Measurements from ENCODE around the gene SYNPO. TPM values are rescaled to one million over a fixed set of nuclear protein-coding genes. Genes with fewer than 3 reads are reported as not detected.

SYNPO gene
- total RNA-seq = 1.0 and 1.3 TPM in 2 replicates

DNA sequence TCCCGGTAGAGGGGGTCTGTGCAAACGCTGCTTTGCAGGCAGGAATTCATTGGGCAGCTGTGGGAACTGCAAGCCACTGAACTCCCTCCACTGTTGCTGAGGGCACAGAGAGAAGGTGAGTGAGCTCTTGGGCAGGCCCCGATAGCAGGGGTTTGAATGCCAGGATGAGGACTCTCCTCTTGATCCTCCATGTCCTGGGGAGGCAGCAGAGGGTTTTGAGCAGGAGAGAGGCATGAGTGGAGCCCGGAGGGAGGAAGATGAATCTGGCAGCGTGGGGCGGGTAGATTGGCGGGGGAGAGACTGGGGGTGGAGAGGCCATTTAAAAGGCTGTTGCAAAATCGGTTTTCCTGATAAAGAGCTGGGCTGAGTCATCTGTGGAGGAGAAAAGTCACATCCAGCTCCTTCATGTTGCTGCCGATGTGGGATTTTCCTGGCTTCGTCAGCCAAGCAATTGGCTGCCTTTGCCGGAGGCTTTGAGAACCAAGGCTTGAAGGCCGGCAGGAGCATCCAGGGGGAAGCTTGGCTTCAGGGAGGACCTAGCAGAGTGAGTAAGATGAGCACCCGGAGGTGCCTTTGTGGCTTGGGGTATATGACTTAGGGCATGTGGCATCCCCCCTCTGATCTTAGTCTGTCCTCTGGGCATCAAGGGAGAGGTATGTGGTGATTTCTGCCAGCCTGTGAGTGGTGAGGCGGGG is at the start of gene SYNPO:
SYNPO (plus strand) TSS at position 350 of the 695 bp plus-strand sequence. CDS start 7,616 bp downstream, outside the sequence.

DNA sequence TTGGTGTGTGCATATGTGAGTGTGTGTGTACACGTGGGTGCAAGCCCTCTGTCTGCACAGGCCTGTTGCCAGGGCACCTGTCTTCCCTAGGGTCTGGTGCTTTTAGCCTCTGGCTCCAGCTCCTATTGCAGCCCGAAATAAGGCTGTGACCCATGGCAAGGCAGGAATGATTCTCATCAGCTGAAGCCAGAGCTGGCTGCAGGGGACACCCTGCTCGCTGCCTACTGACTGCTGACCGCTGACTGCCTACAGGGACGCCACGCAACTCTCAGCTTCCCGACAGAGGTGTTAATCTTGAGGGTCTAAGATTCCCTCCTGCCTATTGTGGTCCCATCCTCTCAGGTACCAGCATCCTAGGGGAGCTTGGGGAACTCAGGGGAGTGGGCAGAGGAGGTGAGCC is 20.6 kb downstream of the SYNPO start, which contains the start of gene MYOZ3:
MYOZ3 (plus strand) TSS at position 166 of the 400 bp plus-strand sequence. CDS start 1,691 bp downstream, outside the sequence.

GRCh38 chr5:150700594-150701377 is 60.3 kb downstream of the SYNPO start, which contains the start of gene RBM22:
Gene RBM22 (minus strand): TSS chr5:150701062. CDS start chr5:150700985, 77 bp downstream.

Other genes starting within 250 kb of the SYNPO start
- gene CD74, start 227.8 kb upstream of the SYNPO start, total RNA-seq = 1.0 and 1.6 TPM in 2 replicates
- 3,076 and 3,106 TPM in 2 replicates for gene RPS14, start 190.9 kb upstream of the SYNPO start, total RNA-seq
- 48.6 and 58.3 TPM in 2 replicates for gene NDST1, start 132.5 kb upstream of the SYNPO start, total RNA-seq
- gene MYOZ3, start 20.6 kb downstream of the SYNPO start, total RNA-seq = 1.0 and 1.8 TPM in 2 replicates
- gene RBM22, start 60.4 kb downstream of the SYNPO start, total RNA-seq = 28.7 and 29.1 TPM in 2 replicates
- 32.1 and 32.6 TPM in 2 replicates for gene DCTN4, start 118.4 kb downstream of the SYNPO start, total RNA-seq
- gene SMIM3, start 138.1 kb downstream of the SYNPO start, total RNA-seq = 35.8 and 37.0 TPM in 2 replicates
- gene IRGM, start 205.9 kb downstream of the SYNPO start, total RNA-seq = not detected in 2 replicates

Measured in bronchus fibroblast of lung (primary cell).